A673 (cell line): Measurements from ENCODE around the gene RABL6. TPM values are rescaled to one million over a fixed set of nuclear protein-coding genes. Genes with fewer than 3 reads are reported as not detected.
"Not testable (repeated sequence)": the region's sequence is repeated elsewhere in the genome, so short reads cannot be mapped to it uniquely, and the experiment has no call there.

Source experiments
- BruUV-seq: library from RNA; stranded (reverse); fragments of 400-500 nt; replicated peaks from 2 replicates; lab custom pipeline; 2021; lab: Mats Ljungman, UMichigan
- CTCF ChIA-PET: fragments of 300-600 bp; sonication (Branson Sonifier 250); formaldehyde crosslinking; loops from one replicate; lab custom pipeline; 2022; ENCODE audit warnings: antibody characterized with exemption; lab: Charles Lee
- POLR2A ChIA-PET: fragments of 300-600 bp; sonication (Branson Sonifier 250); formaldehyde crosslinking; loops from one replicate; lab custom pipeline; 2022; ENCODE audit warnings: antibody characterized with exemption; ENCODE audit not compliant: low non-redundant PET; lab: Charles Lee
- DNase-seq: peaks from one replicate; pipeline ENCODE4 v3.0.0-alpha.2; 2015; ENCODE audit warnings: low spot score
- H3K27ac ChIP-seq: fragments of 200-600 bp; sonication (generic); 2 replicates; pipeline ENCODE4 v1.5.1; 2016; ENCODE audit warnings: mixed run types, low read depth, mild to moderate bottlenecking, mixed read lengths, antibody characterized with exemption, low read length; ENCODE audit not compliant: poor library complexity, severe bottlenecking
- H3K27me3 ChIP-seq: fragments of 200-600 bp; sonication (generic); replicated peaks from 2 replicates; pipeline ENCODE4 v1.6.1; 2017; ENCODE audit warnings: mixed run types, low read depth, mild to moderate bottlenecking, mixed read lengths, antibody characterized with exemption, low read length; ENCODE audit not compliant: insufficient read depth, poor library complexity
- H3K36me3 ChIP-seq: fragments of 200-600 bp; sonication (generic); 2 replicates; pipeline ENCODE4 v1.6.1; 2016; ENCODE audit warnings: mixed run types, mild to moderate bottlenecking, mixed read lengths, antibody characterized with exemption, low read length; ENCODE audit not compliant: insufficient read depth, poor library complexity, severe bottlenecking
- H3K4me1 ChIP-seq: fragments of 200-600 bp; sonication (generic); 2 replicates; pipeline ENCODE4 v1.6.1; 2017; ENCODE audit warnings: mixed run types, mild to moderate bottlenecking, mixed read lengths, antibody characterized with exemption, low read length; ENCODE audit not compliant: insufficient read depth, poor library complexity, severe bottlenecking
- H3K4me3 ChIP-seq: fragments of 200-600 bp; sonication (generic); 2 replicates; pipeline ENCODE4 v1.5.1; 2016; ENCODE audit warnings: low read depth, mixed run types, mild to moderate bottlenecking, mixed read lengths, low read length; ENCODE audit not compliant: poor library complexity, severe bottlenecking
- H3K9me3 ChIP-seq: fragments of 200-600 bp; sonication (generic); 2 replicates; pipeline ENCODE4 v1.6.1; 2016; ENCODE audit warnings: mixed run types, low read depth, mild to moderate bottlenecking, mixed read lengths, antibody characterized with exemption, low read length; ENCODE audit not compliant: poor library complexity, severe bottlenecking
- CTCF ChIP-seq: fragments of 300-800, 200-600 bp; sonication (generic); conservative IDR thresholded peaks from 2 replicates; pipeline ENCODE4 v1.5.1; 2017; ENCODE audit warnings: low read depth, mild to moderate bottlenecking, antibody characterized with exemption, low read length, moderate library complexity, mixed read lengths
- EZH2 ChIP-seq: fragments of 200-600 bp; sonication (generic); IDR thresholded peaks from 2 replicates; pipeline ENCODE4 v1.6.1; 2017; ENCODE audit warnings: borderline replicate concordance, low read depth, mild to moderate bottlenecking, mixed read lengths, antibody characterized with exemption, low read length; ENCODE audit not compliant: poor library complexity, severe bottlenecking
- intact Hi-C: fragments of 100-400 bp; cut with micrococcal nuclease; formaldehyde crosslinking; loops from one replicate; pipeline ENCODE4 v1.10.0; 2022; ENCODE audit not compliant: unreplicated experiment
- total RNA-seq: library from RNA; stranded (reverse); gene quantifications from 2 replicates; pipeline ENCODE4 v1.2.3, GENCODE V29; 2021

Gene RABL6
- total RNA-seq, 1 experiment from 2014 or later, result 210 TPM

- no peaks in the 10 kb centered on the region for H3K36me3 ChIP-seq
- H3K27ac ChIP-seq, result no peak overlapping the region
- no peaks in the 10 kb centered on the region for H3K27me3 ChIP-seq
- no peaks in the 10 kb centered on the region for H3K9me3 ChIP-seq
- no TSS peak for BruUV-seq
- ChIA-PET CTCF (no interaction called here), POLR2A (no interaction called here)
- no peak for TF ChIP-seq CTCF
- TF ChIP-seq EZH2, result no peak
- intact Hi-C loops, result no loop called here
- DNase-seq, result no peak
- H3K4me3 ChIP-seq, result no peak overlapping the region
- H3K4me1 ChIP-seq, result no peaks in the 10 kb centered on the region
Observed at GRCh38 chr9:136782452-136782851, 25.3 kb upstream of the RABL6 start.

- Histone ChIP-seq H3K4me3 (no peak overlapping the region), H3K4me1 (no peaks in the 10 kb centered on the region), H3K27me3 (no peaks in the 10 kb centered on the region), H3K36me3 (no peaks in the 10 kb centered on the region), H3K9me3 (no peaks in the 10 kb centered on the region), H3K27ac (no peak overlapping the region)
- POLR2A ChIA-PET, result no interaction called here
- intact Hi-C loops, result no loop called here
- CTCF ChIA-PET, result no interaction called here
- TF ChIP-seq EZH2 (no peak), CTCF (peak; percentile 56)
- no TSS peak for BruUV-seq
- DNase-seq, result peak; percentile 54
Observed at GRCh38 chr9:136784249-136784996, 23.3 kb upstream of the RABL6 start.

GRCh38 chr9:136784997-136785361, 22.8 kb upstream of the RABL6 start:
- TF ChIP-seq CTCF, result no peak
- TF ChIP-seq EZH2, result no peak
- intact Hi-C loops, result no loop called here
- Histone ChIP-seq H3K9me3 (no peaks in the 10 kb centered on the region), H3K4me1 (peaks cover under 1% of the 10 kb centered on the region), H3K27ac (no peak overlapping the region), H3K27me3 (no peaks in the 10 kb centered on the region), H3K36me3 (no peaks in the 10 kb centered on the region), H3K4me3 (no peak overlapping the region)
- BruUV-seq, result no TSS peak
- no peak for DNase-seq
- POLR2A ChIA-PET, result no interaction called here
- CTCF ChIA-PET, result interaction anchor here (0.8 kb wide), 1 partner anchor 726 kb away, joined by 3 read pairs; no protein-coding TSS in a partner anchor

GRCh38 chr9:136785565-136786355, 22.0 kb upstream of the RABL6 start:
- H3K36me3 ChIP-seq, BruUV-seq, H3K27me3 ChIP-seq, DNase-seq, H3K4me3 ChIP-seq, POLR2A ChIA-PET, intact Hi-C loops, H3K4me1 ChIP-seq, H3K9me3 ChIP-seq, H3K27ac ChIP-seq: not testable (repeated sequence)
- CTCF ChIA-PET, result interaction anchor here (0.8 to 1.2 kb wide), 3 partner anchors 22 to 725 kb away, joined by 3 to 5 read pairs (median 3); partner anchors contain the start of gene LCN15
